Hepatocyte (in vitro differentiated cells): ENCODE data around the gene ADGRV1.

ENCODE experiments used
- EZH2 ChIP-seq: fragments of 200-600 bp; sonication (generic); IDR thresholded peaks from 2 replicates; pipeline ENCODE4 v1.6.1; 2016; ENCODE audit warnings: antibody characterized with exemption, mild to moderate bottlenecking, borderline replicate concordance
- TF ChIP-seq, protein P1 (sequence below): fragments of 200-600 bp; sonication (generic); IDR thresholded peaks from 2 replicates; pipeline ENCODE4 v1.5.1; 2016; ENCODE audit warnings: antibody characterized with exemption, mild to moderate bottlenecking; ENCODE audit not compliant: poor library complexity

DNA sequence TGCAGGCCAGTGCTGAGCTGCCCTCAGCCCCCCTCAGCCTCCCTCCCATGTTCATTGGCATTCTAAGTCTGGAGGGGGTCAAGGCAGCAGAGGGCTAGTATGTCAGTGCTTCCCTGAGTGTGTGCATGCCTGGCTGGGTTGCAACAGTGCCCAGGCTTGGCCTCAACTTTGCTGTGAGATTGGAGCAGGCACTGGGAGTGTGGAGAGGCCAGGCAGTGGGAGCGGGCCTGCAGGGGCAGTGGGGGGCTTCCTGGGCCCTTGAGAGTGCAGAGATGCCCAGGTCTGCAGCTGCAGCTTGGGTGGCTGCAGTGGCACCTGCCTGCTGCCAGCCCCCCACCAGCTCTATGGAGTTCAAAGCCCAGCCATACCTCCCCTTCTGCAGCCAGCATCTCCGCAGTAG, 585.2 kb downstream of the ADGRV1 start:
- TF ChIP-seq EZH2: no peak
- TF ChIP-seq, protein P1, sequence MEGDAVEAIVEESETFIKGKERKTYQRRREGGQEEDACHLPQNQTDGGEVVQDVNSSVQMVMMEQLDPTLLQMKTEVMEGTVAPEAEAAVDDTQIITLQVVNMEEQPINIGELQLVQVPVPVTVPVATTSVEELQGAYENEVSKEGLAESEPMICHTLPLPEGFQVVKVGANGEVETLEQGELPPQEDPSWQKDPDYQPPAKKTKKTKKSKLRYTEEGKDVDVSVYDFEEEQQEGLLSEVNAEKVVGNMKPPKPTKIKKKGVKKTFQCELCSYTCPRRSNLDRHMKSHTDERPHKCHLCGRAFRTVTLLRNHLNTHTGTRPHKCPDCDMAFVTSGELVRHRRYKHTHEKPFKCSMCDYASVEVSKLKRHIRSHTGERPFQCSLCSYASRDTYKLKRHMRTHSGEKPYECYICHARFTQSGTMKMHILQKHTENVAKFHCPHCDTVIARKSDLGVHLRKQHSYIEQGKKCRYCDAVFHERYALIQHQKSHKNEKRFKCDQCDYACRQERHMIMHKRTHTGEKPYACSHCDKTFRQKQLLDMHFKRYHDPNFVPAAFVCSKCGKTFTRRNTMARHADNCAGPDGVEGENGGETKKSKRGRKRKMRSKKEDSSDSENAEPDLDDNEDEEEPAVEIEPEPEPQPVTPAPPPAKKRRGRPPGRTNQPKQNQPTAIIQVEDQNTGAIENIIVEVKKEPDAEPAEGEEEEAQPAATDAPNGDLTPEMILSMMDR: no peak
